HG03280 (cell line): ENCODE measurements around the gene EYA4.
"Not testable (repeated sequence)": the region's sequence is repeated elsewhere in the genome, so short reads cannot be mapped to it uniquely, and the experiment has no call there.

Experiments used
- ATAC-seq: cut with Tn5 transposase; IDR thresholded peaks from one replicate; pipeline ENCODE4 v1.9.1; 2021; ENCODE audit warnings: mild to moderate bottlenecking, moderate library complexity; ENCODE audit not compliant: unreplicated experiment

The EYA4 gene

DNA sequence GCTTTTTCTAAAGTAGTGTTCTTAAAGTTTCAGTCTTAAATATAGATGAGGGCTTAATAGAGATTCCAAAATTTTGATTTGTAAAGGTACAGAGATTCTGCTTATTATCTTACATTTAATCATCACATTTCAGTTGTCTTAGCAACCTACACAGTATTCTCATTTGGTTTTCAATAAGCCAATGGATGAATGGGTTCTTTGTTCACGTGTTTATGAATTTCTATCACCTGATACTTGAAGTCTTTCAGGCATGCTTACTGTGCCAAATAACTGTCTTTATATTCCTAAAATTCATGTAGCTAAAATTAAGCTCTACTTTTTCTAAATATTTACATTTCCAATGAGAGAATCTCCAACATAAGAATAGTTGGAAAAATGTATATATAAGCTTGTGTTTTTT lies 152.7 kb downstream of the EYA4 start:
- no peak for ATAC-seq

GRCh38 chr6:133394630-133395029 lies 153.5 kb downstream of the EYA4 start:
- no peak for ATAC-seq

DNA sequence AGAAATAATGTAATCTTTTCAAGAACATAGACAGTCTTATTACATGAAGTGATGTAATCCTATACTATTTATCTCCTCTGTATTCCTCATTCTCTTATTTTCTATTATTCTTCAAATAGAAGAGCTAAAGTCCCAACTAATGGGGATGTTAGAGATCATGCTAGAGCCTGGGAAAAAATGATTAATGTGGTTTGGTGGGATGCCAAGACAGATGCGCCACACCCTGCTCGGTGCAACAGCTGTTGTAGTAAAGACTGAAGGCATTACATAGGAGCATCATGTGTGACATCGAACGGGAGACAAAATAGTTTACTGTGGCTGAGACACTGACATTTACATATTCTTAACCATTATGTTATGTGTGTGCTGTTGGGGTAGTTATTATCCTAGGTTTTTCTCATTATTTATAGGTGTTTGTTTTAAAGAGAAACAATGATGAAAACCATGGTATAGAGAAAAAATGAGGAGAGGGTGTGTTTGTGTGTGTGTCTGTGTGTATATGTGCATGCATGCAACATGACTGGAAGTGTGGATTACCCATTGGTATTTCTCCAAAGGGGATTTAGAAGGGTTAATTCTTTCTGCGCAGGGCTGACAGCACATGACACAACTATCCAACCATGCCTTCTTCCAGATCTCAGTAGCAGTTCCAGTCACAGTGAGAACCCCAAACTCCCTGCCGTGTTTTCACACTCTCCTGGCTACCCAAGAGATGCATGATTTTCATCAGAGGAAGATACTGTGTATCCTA lies 155.3 kb downstream of the EYA4 start:
- no peak for ATAC-seq

DNA sequence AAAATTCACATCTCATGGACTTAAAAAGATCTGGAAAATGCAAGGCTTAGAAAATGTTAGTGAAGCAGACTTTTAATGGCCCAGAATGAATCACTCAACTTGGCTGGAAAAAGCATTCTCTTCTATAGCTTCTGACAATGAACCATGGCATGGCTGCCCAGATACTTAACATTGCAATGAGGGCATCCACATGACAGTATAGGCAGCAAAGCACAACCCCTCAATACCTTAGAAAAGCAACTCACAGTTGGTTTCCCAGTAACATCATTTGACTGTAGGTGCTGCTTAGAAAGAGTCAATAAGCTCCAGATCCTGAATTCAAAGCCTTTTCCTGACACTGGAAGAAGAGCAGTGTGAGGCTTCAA lies 155.8 kb downstream of the EYA4 start:
- no peak for ATAC-seq

DNA sequence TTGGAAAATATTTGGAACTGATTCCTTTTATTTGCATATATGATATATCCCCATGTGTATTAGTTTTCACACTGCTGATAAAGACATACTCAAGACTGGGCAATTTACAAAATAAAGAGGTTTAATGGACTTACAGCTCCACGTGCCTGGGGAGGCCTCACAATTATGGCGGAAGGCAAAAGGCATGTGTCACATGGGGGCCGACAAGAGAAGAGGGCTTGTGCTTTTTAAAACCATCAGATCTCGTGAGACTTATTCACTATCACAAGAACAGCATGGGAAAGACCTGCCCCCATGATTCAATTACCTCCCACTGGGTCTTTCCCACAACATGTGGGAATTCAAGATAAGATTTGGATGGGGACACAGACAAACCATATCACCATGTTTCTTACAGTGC lies 156.4 kb downstream of the EYA4 start:
- ATAC-seq, result not testable (repeated sequence)

GRCh38 chr6:133399426-133399825 lies 158.3 kb downstream of the EYA4 start:
- no peak for ATAC-seq

- ATAC-seq, result no peak
These were observed 163.0 kb downstream of the EYA4 start for GRCh38 chr6:133404151-133404550.

DNA sequence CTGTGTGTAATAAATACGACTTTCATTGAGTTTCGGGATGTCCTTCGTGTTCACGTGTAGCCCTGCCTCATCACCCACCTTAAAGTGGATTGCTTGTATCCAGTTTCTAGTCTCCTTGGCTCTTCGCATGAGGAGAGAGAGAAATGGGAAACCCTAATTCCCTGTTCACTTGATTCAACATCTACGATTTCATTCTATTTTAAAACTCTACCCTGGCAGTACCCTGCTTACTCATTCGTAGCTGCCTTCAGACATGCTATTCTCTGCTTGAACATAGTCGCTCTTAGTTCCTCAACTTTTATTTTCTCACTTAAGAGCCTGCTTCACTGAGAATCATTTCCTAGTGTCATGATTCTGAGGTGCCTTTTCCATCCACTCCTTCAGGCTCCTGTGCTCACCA lies 163.6 kb downstream of the EYA4 start:
- no peak for ATAC-seq

DNA sequence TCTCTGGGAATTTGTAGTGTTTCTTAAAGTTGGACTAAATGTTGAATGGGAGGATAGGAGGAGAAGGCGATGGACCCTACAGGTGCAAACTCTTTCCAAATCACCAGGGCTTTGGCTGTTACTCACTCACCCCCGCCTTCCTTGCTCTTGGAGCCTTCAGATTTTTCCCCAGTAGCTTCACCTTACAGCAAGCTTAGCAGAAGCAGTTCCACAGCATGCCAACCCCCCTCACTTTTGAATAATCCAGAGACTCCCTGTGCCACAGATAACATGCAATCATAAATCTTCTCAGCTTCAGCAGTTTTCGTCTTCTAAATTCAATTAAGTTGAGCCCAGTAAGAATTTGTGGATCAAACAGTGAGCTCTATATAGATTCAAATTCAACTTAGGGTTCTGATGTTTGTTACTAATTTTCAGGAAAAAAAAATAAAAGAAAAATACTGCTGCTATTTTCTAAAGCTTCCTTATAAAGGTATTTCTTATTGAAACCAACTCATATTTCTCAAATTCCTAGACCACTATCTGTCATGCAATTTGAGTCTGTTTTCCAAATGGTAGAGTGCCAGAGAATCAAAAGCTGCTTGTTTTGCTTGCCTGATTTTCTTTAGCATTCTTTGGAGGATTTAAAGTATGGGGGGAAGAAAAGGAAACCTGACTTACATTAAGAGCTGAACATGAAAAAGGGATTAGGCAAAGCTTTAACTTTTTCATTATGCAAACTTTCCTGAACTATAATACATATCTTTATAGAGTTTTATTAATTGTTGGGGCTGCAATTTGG lies 166.4 kb downstream of the EYA4 start:
- ATAC-seq, result no peak

GRCh38 chr6:133408132-133408531 lies 167.0 kb downstream of the EYA4 start:
- no peak for ATAC-seq

DNA sequence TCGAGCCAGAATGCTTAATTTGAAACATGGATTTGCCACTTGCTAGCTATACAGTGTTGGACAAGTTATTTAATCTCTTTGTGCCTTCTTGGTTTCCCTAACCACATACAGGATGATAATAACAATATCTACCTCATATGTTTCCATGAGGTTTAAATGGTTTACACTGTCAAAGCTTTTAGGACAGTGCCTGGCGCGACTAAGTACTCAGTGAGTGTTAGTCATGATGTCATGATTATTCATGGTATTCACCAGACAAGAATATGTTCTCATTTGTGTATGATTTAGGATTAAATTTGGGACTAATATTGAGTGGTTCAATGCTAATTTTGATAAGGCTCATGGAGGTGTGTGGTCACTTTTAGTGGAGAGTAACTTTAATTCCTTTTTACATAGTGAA lies 167.4 kb downstream of the EYA4 start:
- ATAC-seq, result no peak

DNA sequence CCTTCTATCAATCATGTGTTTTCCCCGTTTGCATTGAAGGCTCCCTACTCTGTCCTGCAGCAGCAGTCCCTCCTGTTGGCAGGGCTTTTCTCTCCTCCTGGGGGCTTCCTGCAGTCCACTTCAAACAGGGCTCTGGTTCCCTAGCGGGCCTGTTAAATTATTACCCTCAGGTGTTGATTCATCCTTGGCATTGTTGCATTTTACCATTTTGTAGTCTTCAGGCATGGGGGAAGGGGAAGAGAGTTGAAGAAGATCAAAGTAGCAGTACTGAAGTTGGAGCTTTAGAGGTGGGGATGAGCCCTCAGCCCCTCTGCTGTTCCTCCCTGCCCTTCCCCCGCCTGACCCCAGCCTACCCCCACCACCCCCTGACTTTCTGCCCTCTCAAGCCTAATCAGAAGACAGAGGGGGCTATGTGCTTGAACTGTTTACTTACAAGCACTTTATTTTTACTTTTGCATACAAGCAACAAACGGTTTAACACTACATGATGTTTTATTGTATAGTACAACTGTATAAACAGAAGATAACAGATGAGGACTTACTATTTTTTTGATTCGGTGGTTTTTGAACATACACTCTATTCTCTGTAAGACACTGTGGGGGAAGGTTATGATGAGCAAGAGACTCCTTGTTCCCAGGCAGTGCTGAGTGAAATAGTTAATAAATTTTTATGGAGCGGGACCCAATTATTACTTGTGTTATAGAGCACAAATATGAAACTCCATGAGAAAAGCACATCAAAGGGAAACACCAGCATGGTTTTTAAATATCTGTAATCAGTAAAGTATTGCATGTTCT lies 169.7 kb downstream of the EYA4 start:
- no peak for ATAC-seq

- ATAC-seq, result no peak
These were observed 170.6 kb downstream of the EYA4 start for GRCh38 chr6:133411757-133412156.

- no peak for ATAC-seq
These were observed 174.1 kb downstream of the EYA4 start for GRCh38 chr6:133415262-133415661.

DNA sequence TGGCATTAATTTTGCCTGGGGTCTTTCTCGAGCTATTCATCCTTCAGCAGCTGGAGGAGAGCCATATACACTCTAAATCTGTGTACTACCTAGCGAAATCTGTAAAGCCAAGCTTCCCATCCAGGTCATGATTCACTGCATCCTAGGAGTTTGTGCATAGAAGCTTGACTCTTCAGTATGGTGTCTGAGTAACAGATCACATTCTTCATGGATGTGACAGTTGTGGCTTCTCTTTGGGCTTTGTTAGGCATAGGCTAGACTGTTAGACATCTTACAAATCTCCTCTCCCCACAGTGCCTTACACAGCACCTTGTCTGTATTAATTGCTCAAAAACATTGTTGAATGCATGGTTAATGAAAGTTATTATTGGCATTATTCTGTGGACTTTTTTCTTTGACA lies 177.0 kb downstream of the EYA4 start:
- ATAC-seq, result no peak

DNA sequence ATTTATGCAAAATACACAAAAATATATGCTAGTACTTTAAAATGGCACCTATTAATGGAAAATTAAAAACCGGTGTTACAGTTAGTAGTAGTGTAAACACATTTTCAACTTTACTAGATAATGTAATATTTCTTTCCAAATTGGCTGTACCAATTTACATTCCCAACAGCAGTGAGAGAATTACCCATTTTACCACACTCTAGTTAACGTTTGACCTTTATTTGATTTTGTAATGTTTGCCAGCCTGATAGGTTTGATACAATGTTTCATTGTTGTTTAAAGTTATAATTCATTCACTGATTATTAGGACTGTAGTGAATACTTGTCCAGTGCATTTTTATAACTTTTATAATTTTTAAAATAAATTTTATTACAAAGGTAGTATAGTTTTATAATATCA lies 182.1 kb downstream of the EYA4 start:
- ATAC-seq, result no peak

DNA sequence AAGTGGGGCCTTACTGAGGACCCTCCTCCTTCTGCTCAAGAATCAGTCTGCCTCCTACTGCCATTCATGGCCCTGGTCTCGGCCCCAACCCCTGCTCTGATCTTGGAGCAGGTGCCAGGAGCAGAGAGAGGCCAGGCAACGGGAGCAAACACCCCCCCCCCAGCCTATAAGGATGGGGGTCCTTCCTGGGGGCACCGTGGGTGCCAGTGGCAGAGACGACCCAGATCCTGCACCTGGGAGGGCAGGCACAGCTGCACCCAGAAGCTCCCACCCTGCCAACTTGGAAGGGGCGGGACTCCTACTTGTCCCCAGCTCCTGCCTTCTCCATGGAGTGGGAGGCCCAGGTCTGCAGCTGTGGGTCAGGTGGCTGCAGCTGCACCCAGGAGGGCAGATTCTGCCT lies 183.2 kb downstream of the EYA4 start:
- no peak for ATAC-seq

- no peak for ATAC-seq
These were observed 184.9 kb downstream of the EYA4 start for GRCh38 chr6:133426038-133426437.

DNA sequence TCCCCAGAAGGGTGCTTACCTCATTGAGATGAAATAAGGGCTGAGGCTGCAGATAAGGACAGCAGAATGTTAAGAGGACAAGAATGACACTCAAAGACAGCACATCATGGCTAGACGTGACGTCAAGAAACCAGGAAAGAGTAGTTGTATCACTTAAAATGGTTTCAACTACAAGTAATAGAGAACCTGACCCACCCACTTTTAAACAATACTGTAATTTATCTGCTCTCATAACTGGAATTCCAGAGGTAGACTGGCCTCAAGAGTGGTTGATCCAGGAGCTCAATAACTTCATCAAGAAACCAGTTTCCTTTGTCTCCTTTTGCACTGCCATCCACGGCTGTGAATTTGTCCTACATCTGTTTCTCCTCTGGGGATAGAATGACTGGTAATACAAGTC lies 187.1 kb downstream of the EYA4 start:
- no peak for ATAC-seq

GRCh38 chr6:133430530-133430929 lies 189.4 kb downstream of the EYA4 start:
- no peak for ATAC-seq

DNA sequence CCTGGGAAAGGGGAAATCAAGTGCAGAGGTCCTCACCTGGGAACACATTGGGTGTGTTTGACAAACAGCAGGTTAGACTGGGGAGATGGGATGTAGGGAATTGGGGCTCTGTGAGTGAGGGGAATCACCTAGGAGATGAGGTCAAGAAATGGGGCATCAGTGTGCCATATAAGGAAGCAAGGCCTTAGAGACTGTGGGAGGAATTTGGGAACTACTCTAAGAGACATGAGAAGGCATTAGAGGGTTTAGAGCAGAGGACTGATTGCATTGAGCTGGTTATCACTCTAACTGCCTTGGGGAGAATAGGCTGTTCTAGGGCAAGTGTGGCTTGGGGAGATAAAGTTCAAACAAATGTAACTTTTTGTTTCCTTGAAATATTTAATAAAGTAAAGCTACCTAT lies 189.9 kb downstream of the EYA4 start:
- ATAC-seq, result no peak
